Gastroesophageal sphincter (tissue), 4 donors: ENCODE results near the gene ARPC4. TPM values are rescaled to one million over a fixed set of nuclear protein-coding genes. Genes with fewer than 3 reads are reported as not detected.
A peak's percentile ranks its signal among the peaks of the same experiment; 100 is the strongest.

Experiments
- ATAC-seq: fragments of 150-250 bp; one replicate; pipeline ENCODE4 v1.9.1; 2016; ENCODE audit warnings: mild to moderate bottlenecking, moderate library complexity
- H3K27ac ChIP-seq, 4 donors: fragments of 200-600 bp; sonication (generic) in 3 of 4; 1 replicate in 3 of 4; 2 replicates in 1 of 4; pipeline ENCODE4 v1.5.1; 2016 to 2019
- H3K27me3 ChIP-seq: fragments of 200-600 bp; sonication (generic); one replicate; pipeline ENCODE4 v1.5.1; 2019
- H3K36me3 ChIP-seq, 2 donors: fragments of 200-600 bp; sonication (generic); one replicate each; pipeline ENCODE4 v1.5.1; 2019; ENCODE audit warnings: control low read depth in 1 of 2
- H3K4me1 ChIP-seq, 3 donors: fragments of 200-600 bp; sonication (generic); 1 replicate in 2 of 3; 2 replicates in 1 of 3; pipeline ENCODE4 v1.5.1; 2016 to 2019; ENCODE audit warnings: control low read depth in 2 of 3
- H3K4me3 ChIP-seq, 2 donors: fragments of 200-600 bp; sonication (generic); one replicate each; pipeline ENCODE4 v1.5.1; 2019; ENCODE audit warnings: mild to moderate bottlenecking in 1 of 2, moderate library complexity in 1 of 2
- H3K9me3 ChIP-seq, 3 donors: fragments of 200-600 bp; sonication (generic); one replicate each; pipeline ENCODE4 v1.5.1; 2017 to 2019; ENCODE audit warnings: control low read depth in 2 of 3
- EP300 ChIP-seq: sonication (generic); formaldehyde crosslinking; IDR thresholded peaks from one replicate; pipeline ENCODE4 v1.6.1; 2017; ENCODE audit warnings: antibody characterized with exemption, mild to moderate bottlenecking
- POLR2A ChIP-seq, 2 donors: fragments of 450-650 bp; IDR thresholded peaks; one replicate each; pipeline ENCODE4 v1.6.1; 2017; ENCODE audit warnings: antibody characterized with exemption in 2 of 2, mild to moderate bottlenecking in 2 of 2, moderate library complexity in 1 of 2
- POLR2AphosphoS5 ChIP-seq: sonication (generic); formaldehyde crosslinking; IDR thresholded peaks from one replicate; pipeline ENCODE4 v1.6.1; 2017; ENCODE audit warnings: antibody characterized with exemption
- WGBS, 2 donors: methylation state at CpG; one replicate each; pipeline ENCODE4 v1.1.5; 2018; ENCODE audit warnings: low coverage in 1 of 2; 5-methylcytosine and 5-hydroxymethylcytosine counted together
- total RNA-seq, 4 donors: library from RNA; depleted of rRNA; stranded (reverse); fragments of >200 nt; gene quantifications; one replicate each; pipeline ENCODE4 v1.1.0, GENCODE V29; 2016
- TF ChIP-seq, protein P1 (sequence below), 4 experiments: fragments of 200-600 bp in 2 of 4; fragments of 450-650 bp in 2 of 4; sonication (generic) in 1 of 4; IDR thresholded peaks; one replicate each; pipeline ENCODE4 v1.5.1; 2017 to 2019; ENCODE audit warnings: antibody characterized with exemption in 4 of 4, mild to moderate bottlenecking in 2 of 4, moderate library complexity in 2 of 4

The ARPC4 gene
- total RNA-seq, 4 donors from 2014 or later: 157 to 203 (median 171) TPM

DNA sequence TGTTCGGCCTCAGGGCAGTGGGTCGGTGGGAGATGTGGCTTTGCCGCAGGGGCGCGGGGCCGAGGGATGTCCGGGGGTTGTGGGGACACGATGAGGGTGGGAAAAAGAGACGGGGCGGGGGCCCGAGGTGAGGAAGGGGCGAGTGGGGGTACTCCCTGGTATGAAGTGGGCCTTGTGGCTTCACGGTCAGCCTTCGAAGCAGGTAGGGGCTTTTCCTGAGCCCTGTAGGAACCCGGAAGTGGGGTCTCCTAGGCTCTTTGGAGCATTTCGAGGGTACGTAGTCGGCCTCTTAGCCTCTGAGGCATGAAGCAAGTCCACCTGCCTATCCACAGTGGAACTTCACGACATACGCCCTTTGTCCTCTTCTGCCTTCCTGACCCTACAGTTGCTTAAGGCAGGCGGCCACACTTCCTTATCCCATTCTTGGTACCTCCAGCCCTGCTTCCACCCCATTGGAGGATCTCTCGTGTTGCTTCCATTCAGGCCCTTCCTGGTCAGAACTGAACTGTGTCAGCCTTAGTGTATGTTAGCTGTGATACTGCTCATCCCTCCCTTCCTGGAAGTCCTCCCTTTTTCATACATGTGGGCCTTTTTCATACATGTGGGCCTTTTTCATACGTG lies 389 bp downstream of the ARPC4 start:
- peak overlapping the region; percentile 90 to 93 for H3K4me3 ChIP-seq
- 0% methylated on average over 11 to 15 of the region's 23 CpGs for WGBS, 2 donors
- H3K36me3 ChIP-seq: peaks cover 0 to 59% of the 10 kb centered on the region in 2 donors
- H3K9me3 ChIP-seq: no peaks in the 10 kb centered on the region
- peak; percentile 11 for ATAC-seq
- peak overlapping the region; percentile 93 to 98 (median 96) for H3K27ac ChIP-seq
- H3K27me3 ChIP-seq: no peaks in the 10 kb centered on the region
- TF ChIP-seq, protein P1, sequence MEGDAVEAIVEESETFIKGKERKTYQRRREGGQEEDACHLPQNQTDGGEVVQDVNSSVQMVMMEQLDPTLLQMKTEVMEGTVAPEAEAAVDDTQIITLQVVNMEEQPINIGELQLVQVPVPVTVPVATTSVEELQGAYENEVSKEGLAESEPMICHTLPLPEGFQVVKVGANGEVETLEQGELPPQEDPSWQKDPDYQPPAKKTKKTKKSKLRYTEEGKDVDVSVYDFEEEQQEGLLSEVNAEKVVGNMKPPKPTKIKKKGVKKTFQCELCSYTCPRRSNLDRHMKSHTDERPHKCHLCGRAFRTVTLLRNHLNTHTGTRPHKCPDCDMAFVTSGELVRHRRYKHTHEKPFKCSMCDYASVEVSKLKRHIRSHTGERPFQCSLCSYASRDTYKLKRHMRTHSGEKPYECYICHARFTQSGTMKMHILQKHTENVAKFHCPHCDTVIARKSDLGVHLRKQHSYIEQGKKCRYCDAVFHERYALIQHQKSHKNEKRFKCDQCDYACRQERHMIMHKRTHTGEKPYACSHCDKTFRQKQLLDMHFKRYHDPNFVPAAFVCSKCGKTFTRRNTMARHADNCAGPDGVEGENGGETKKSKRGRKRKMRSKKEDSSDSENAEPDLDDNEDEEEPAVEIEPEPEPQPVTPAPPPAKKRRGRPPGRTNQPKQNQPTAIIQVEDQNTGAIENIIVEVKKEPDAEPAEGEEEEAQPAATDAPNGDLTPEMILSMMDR (IDR thresholded peaks at IDR 0.05): peak in 2 of 4 experiments; percentile 3 to 22
- TF ChIP-seq EP300: no peak
- peaks cover 0 to 64% (median 18%) of the 10 kb centered on the region in 3 donors for H3K4me1 ChIP-seq

DNA sequence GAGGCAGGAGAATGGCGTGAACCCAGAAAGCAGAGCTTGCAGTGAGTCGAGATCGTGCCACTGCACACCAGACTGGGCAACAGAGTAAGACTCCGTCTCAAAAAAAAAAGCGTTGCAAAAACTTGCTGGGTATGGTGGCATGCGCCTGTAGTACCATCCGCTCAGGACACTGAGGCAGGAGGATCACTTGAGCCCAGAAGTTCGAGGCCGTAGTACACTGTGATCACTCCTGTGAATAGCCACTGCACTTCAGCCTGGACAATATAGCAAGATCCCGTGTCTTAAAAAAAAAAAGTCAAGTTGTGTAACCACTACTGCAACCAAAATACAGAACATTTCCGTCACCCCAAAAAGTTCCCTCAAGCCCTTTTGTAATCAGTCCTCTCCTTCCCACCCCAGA lies 1.5 kb downstream of the ARPC4 start:
- Histone ChIP-seq H3K27me3 (no peaks in the 10 kb centered on the region), H3K27ac (no peak overlapping the region), H3K4me1 (peaks cover 0 to 64% (median 18%) of the 10 kb centered on the region in 3 donors), H3K9me3 (no peaks in the 10 kb centered on the region), H3K4me3 (peak overlapping the region in 1 of 2 donors; percentile 93), H3K36me3 (peaks cover 0 to 59% of the 10 kb centered on the region in 2 donors)
- TF ChIP-seq POLR2A (IDR thresholded peaks at IDR 0.05) (no peak), POLR2AphosphoS5 (no peak), EP300 (no peak)
- TF ChIP-seq, protein P1 (IDR thresholded peaks at IDR 0.05): no peak
- WGBS, 2 donors: 90 to 98% methylated on average over 6 to 10 of the region's 11 CpGs
- no peak for ATAC-seq

GRCh38 chr3:9795207-9795606 lies 2.3 kb downstream of the ARPC4 start:
- TF ChIP-seq, protein P1 (IDR thresholded peaks at IDR 0.05): no peak
- TF ChIP-seq EP300 (no peak), POLR2A (IDR thresholded peaks at IDR 0.05) (no peak), POLR2AphosphoS5 (no peak)
- peaks cover 0 to 60% (median 18%) of the 10 kb centered on the region in 3 donors for H3K4me1 ChIP-seq
- no peak overlapping the region for H3K27ac ChIP-seq
- no peaks in the 10 kb centered on the region for H3K27me3 ChIP-seq
- WGBS, 2 donors: 70 to 83% methylated on average over 1 to 2 of the region's 5 CpGs
- ATAC-seq: no peak
- H3K36me3 ChIP-seq: peaks cover 0 to 59% of the 10 kb centered on the region in 2 donors
- H3K9me3 ChIP-seq: no peaks in the 10 kb centered on the region
- no peak overlapping the region for H3K4me3 ChIP-seq

- no peak for TF ChIP-seq POLR2A (IDR thresholded peaks at IDR 0.05)
- no peak for TF ChIP-seq EP300
- TF ChIP-seq, protein P1 (IDR thresholded peaks at IDR 0.05): no peak
- TF ChIP-seq POLR2AphosphoS5: no peak
- Histone ChIP-seq H3K36me3 (peaks cover 4 to 75% of the 10 kb centered on the region in 2 donors), H3K27ac (no peak overlapping the region), H3K27me3 (no peaks in the 10 kb centered on the region), H3K4me1 (peaks cover 0 to 41% (median 11%) of the 10 kb centered on the region in 3 donors), H3K9me3 (no peaks in the 10 kb centered on the region), H3K4me3 (no peak overlapping the region)
- ATAC-seq: no peak
- 87 to 94% methylated on average over 5 to 7 of the region's 12 CpGs for WGBS, 2 donors
These were observed 4.5 kb downstream of the ARPC4 start for GRCh38 chr3:9797196-9797945.
